Measurements from ENCODE around the gene LCNL1. TPM values are rescaled to one million over a fixed set of nuclear protein-coding genes. Genes with fewer than 3 reads are reported as not detected.

The LCNL1 gene
- total and polyA plus RNA-seq, 10 of the 15 experiments (the other 5 are each of a cell fraction or from before 2014, with no cell fraction given): not detected

DNA sequence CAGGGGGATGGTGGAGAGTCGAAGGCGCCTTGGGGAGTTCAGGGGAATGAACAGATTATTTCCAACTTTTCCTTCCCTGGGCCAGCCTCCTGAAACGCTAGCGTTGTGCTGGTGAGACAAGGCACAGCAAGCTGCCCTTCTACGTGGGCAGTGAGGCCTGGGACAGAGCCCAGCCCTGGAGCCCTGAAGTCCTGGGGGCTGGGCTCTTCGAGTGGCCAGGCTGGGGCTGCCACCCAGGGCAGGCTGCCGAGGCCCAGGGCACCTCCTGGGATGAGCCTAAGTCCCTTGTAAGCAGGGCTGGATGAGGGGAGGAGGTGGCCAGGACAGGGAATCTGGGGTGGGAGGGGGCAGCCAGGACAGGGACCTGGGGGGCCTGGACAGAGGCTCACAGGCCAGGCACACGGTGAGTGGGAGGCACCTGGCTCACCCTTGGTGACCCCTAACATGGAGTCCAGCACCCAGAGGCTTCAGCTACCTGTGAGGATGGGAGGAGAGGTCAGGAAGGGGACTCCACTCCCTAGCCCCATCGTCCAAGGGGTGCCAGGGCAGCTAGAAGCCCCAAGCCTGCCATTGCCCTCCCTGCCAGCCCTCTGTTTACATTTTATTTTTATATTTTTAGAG lies 32.0 kb upstream of the LCNL1 start:
- peak overlapping the region; percentile 78; the same call in 1 of the 2 replicates for H3K9ac ChIP-seq (ENCODE audit: control insufficient read depth, insufficient read depth, low read length)
- H3K27ac ChIP-seq (ENCODE audit: control insufficient read depth, insufficient read depth): peak overlapping the region; percentile 53
- H3K4me1 ChIP-seq (ENCODE audit: control insufficient read depth, insufficient read depth, low read length): peaks cover 6% of the 10 kb centered on the region; the same call in 1 of the 2 replicates
- BruUV-seq (replicated peaks): no TSS peak
- RAD21 ChIA-PET (ENCODE audit: unreplicated experiment): interaction anchor here (0.8 kb wide), 1 partner anchor 49 kb away, joined by 3 read pairs; no protein-coding TSS in a partner anchor
- no peaks in the 10 kb centered on the region for H3K79me2 ChIP-seq (ENCODE audit: control insufficient read depth, insufficient read depth, low read length)
- in situ Hi-C loops (cut with MboI): no loop called here
- WGBS (ENCODE audit: insufficient coverage, insufficient replicate concordance, low lambda C conversion rate, missing lambda C conversion rate): 40% methylated on average over 8 of the region's 9 CpGs
- peak overlapping the region; percentile 97 for H2AFZ ChIP-seq (ENCODE audit: control insufficient read depth, low read depth, low read length)
- H3K36me3 ChIP-seq (ENCODE audit: control insufficient read depth in 2 of 2, insufficient read depth in 2 of 2, low read length in 1 of 2): no peaks in the 10 kb centered on the region
- intact Hi-C loops (cut with micrococcal nuclease; ENCODE audit: unreplicated experiment): no loop called here
- no peaks in the 10 kb centered on the region for H3K9me3 ChIP-seq (replicated peaks; ENCODE audit: control insufficient read depth, insufficient read depth, low read length)
- no peaks in the 10 kb centered on the region for H3K27me3 ChIP-seq (replicated peaks in 1 of 2; ENCODE audit: control insufficient read depth in 2 of 2, insufficient read depth in 2 of 2, low read length in 1 of 2)
- FAIRE-seq: no peak
- TF ChIP-seq CREB1 (IDR thresholded peaks at IDR 0.05; ENCODE audit: low read depth): no peak
- DNase-seq (ENCODE audit: low read depth, low spot score): no peak
- peak overlapping the region; percentile 98 for H3K4me2 ChIP-seq (ENCODE audit: control insufficient read depth, insufficient read depth)
- ATAC-seq: no peak
- CTCF ChIA-PET: interaction anchor here (0.7 to 1.3 kb wide), 4 partner anchors 16 to 277 kb away, joined by 3 to 10 read pairs (median 4); partner anchors contain the start of gene RNF224
- H3K4me3 ChIP-seq: peak overlapping the region; percentile 77
- H4K20me1 ChIP-seq (ENCODE audit: control insufficient read depth, insufficient read depth): no peaks in the 10 kb centered on the region
- SMC1A ChIA-PET (ENCODE audit: uncharacterized antibody, unreplicated experiment): interaction anchor here (1.1 to 1.5 kb wide), 3 partner anchors 49 to 84 kb away, joined by 3 to 8 read pairs (median 4); no protein-coding TSS in a partner anchor
- POLR2A ChIA-PET: interaction anchor here (1.1 kb wide), 1 partner anchor 272 kb away, joined by 3 read pairs; no protein-coding TSS in a partner anchor

- FAIRE-seq (no peak), ATAC-seq (no peak), DNase-seq (ENCODE audit: low read depth, low spot score) (no peak)
- CTCF ChIA-PET: interaction anchor here (0.7 to 1.3 kb wide), 4 partner anchors 15 to 276 kb away, joined by 3 to 10 read pairs (median 4); partner anchors contain the start of gene RNF224
- peaks cover 6% of the 10 kb centered on the region; the same call in 1 of the 2 replicates for H3K4me1 ChIP-seq (ENCODE audit: control insufficient read depth, insufficient read depth, low read length)
- POLR2A ChIA-PET: interaction anchor here (0.6 kb wide), 1 partner anchor 271 kb away, joined by 3 read pairs; no protein-coding TSS in a partner anchor
- H4K20me1 ChIP-seq (ENCODE audit: control insufficient read depth, insufficient read depth): no peaks in the 10 kb centered on the region
- WGBS (ENCODE audit: insufficient coverage, insufficient replicate concordance, low lambda C conversion rate, missing lambda C conversion rate): 44% methylated on average over 13 of the region's 14 CpGs
- H3K27ac ChIP-seq (ENCODE audit: control insufficient read depth, insufficient read depth): no peak within 1 kb of the TSS
- in situ Hi-C loops (cut with MboI): no loop called here
- BruUV-seq (replicated peaks): no TSS peak
- no peaks in the 10 kb centered on the region for H3K36me3 ChIP-seq (ENCODE audit: control insufficient read depth in 2 of 2, insufficient read depth in 2 of 2, low read length in 1 of 2)
- TF ChIP-seq PBX3 (IDR thresholded peaks at IDR 0.05; ENCODE audit: insufficient replicate concordance, low read depth, low read length): no peak
- no peak for TF ChIP-seq REST (IDR thresholded peaks at IDR 0.05; ENCODE audit: low read depth, low read length)
- H3K9ac ChIP-seq (ENCODE audit: control insufficient read depth, insufficient read depth, low read length): no peak within 1 kb of the TSS
- intact Hi-C loops (cut with micrococcal nuclease; ENCODE audit: unreplicated experiment): no loop called here
- H3K4me2 ChIP-seq (ENCODE audit: control insufficient read depth, insufficient read depth): no peak within 1 kb of the TSS
- H3K79me2 ChIP-seq (ENCODE audit: control insufficient read depth, insufficient read depth, low read length): no peaks in the 10 kb centered on the region
- SMC1A ChIA-PET (ENCODE audit: uncharacterized antibody, unreplicated experiment): interaction anchor here (1.1 to 1.5 kb wide), 3 partner anchors 48 to 83 kb away, joined by 3 to 8 read pairs (median 4); no protein-coding TSS in a partner anchor
- no peaks in the 10 kb centered on the region for H3K27me3 ChIP-seq (replicated peaks in 1 of 2; ENCODE audit: control insufficient read depth in 2 of 2, insufficient read depth in 2 of 2, low read length in 1 of 2)
- H3K9me3 ChIP-seq (replicated peaks; ENCODE audit: control insufficient read depth, insufficient read depth, low read length): no peaks in the 10 kb centered on the region
- H2AFZ ChIP-seq (ENCODE audit: control insufficient read depth, low read depth, low read length): no peak within 1 kb of the TSS
- RAD21 ChIA-PET (ENCODE audit: unreplicated experiment): no interaction called here
- H3K4me3 ChIP-seq: no peak within 1 kb of the TSS
Observed at GRCh38 chr9:136951541-136952320, 31.1 kb upstream of the LCNL1 start, which contains the start of gene LCN12. Gene LCN12 (plus strand): TSS chr9:136952273. CDS start chr9:136952328, 55 bp downstream.
